Panc1 (cell line): ENCODE results near the gene CCDC154. TPM values are rescaled to one million over a fixed set of nuclear protein-coding genes. Genes with fewer than 3 reads are reported as not detected.

Experiments
- ATAC-seq: fragments of 200-7000 bp; cut with Tn5 transposase; 2 replicates; pipeline ENCODE4 v1.9.1; 2020; ENCODE audit warnings: mild to moderate bottlenecking, moderate library complexity
- BruUV-seq: library from RNA; stranded (reverse); fragments of 400-500 nt; replicated peaks from 2 replicates; lab custom pipeline; 2021; lab: Mats Ljungman, UMichigan
- CTCF ChIA-PET: fragments of 300-600 bp; sonication (Branson Sonifier 250); formaldehyde crosslinking; loops from one replicate; lab custom pipeline; 2022; ENCODE audit warnings: antibody characterized with exemption; lab: Charles Lee
- POLR2A ChIA-PET: fragments of 300-600 bp; sonication (Branson Sonifier 250); formaldehyde crosslinking; loops from one replicate; lab custom pipeline; 2022; ENCODE audit warnings: antibody characterized with exemption; lab: Charles Lee
- DNase-seq: peaks from one replicate; pipeline ENCODE4 v3.0.0-alpha.2; 2010; ENCODE audit warnings: low read depth, low spot score
- H3K27ac ChIP-seq: 2 replicates; pipeline ENCODE4 v1.5.1; 2011; ENCODE audit warnings: mild to moderate bottlenecking, low read length, inconsistent platforms
- H3K27me3 ChIP-seq: fragments of 200-500 bp; sonication (Bioruptor generic); 2 replicates; pipeline ENCODE4 v1.6.0; 2014; ENCODE audit warnings: low read length, inconsistent platforms; ENCODE audit not compliant: control insufficient read depth, insufficient read depth
- H3K36me3 ChIP-seq: fragments of 200-500 bp; sonication (Bioruptor generic); 2 replicates; pipeline ENCODE4 v1.5.1; 2014; ENCODE audit warnings: inconsistent platforms, mild to moderate bottlenecking, low read length, moderate library complexity; ENCODE audit not compliant: control insufficient read depth, insufficient read depth
- H3K4me1 ChIP-seq: 2 replicates; pipeline ENCODE4 v1.5.1; 2011; ENCODE audit warnings: inconsistent platforms, mild to moderate bottlenecking, low read length, moderate library complexity; ENCODE audit not compliant: control insufficient read depth, insufficient read depth
- H3K4me3 ChIP-seq, 2 experiments: 2 replicates each; pipeline ENCODE4 v1.5.1; 2011 to 2012; ENCODE audit warnings: low read depth in 2 of 2, low read length in 2 of 2, mild to moderate bottlenecking in 2 of 2, inconsistent platforms in 1 of 2, moderate library complexity in 1 of 2
- H3K9me3 ChIP-seq: fragments of 200-500 bp; sonication (Bioruptor generic); 2 replicates; pipeline ENCODE4 v1.5.1; 2014; ENCODE audit warnings: low read depth, mild to moderate bottlenecking, inconsistent platforms, low read length, moderate library complexity; ENCODE audit not compliant: control insufficient read depth, insufficient read depth
- CTCF ChIP-seq: fragments of 450-650 bp; IDR thresholded peaks from 2 replicates; pipeline ENCODE4 v1.5.1; 2017; ENCODE audit warnings: mild to moderate bottlenecking
- POLR2AphosphoS5 ChIP-seq: IDR thresholded peaks from 2 replicates; pipeline ENCODE4 v1.6.1; 2012; ENCODE audit warnings: mild to moderate bottlenecking, low read depth, low read length, moderate library complexity
- REST ChIP-seq, 2 experiments: IDR thresholded peaks; 2 replicates each; pipeline ENCODE4 v1.6.1; 2011 to 2012; ENCODE audit warnings: low read depth in 2 of 2, control low read depth in 1 of 2, low read length in 1 of 2, mild to moderate bottlenecking in 1 of 2, moderate library complexity in 1 of 2; ENCODE audit not compliant: insufficient read depth in 1 of 2
- SIN3A ChIP-seq: IDR thresholded peaks from 2 replicates; pipeline ENCODE4 v1.6.1; 2012; ENCODE audit warnings: low read depth, mild to moderate bottlenecking, low read length, moderate library complexity, borderline replicate concordance; ENCODE audit not compliant: insufficient read depth
- TCF7L2 ChIP-seq: IDR thresholded peaks from 2 replicates; pipeline ENCODE4 v1.6.1; 2011; ENCODE audit warnings: mild to moderate bottlenecking, low read depth, low read length, inconsistent platforms
- in situ Hi-C: cut with HindIII; loops from 2 replicates; pipeline ENCODE4 v1.10.0; 2016; ENCODE audit warnings: low sequenced_read_pairs, low pct_unique_long_range_greater_than_20kb
- intact Hi-C: fragments of 100-400 bp; cut with micrococcal nuclease; formaldehyde crosslinking; loops from one replicate; pipeline ENCODE4 v1.10.0; 2022; ENCODE audit not compliant: unreplicated experiment
- total RNA-seq: library from RNA; stranded (reverse); gene quantifications from one replicate; pipeline ENCODE4 v1.2.1, GENCODE V29; 2021; ENCODE audit not compliant: unreplicated experiment

CCDC154 gene
- total RNA-seq, 1 experiment from 2014 or later: 2.0 TPM

GRCh38 chr16:1456951-1457350, 12.6 kb upstream of the CCDC154 start:
- ChIA-PET POLR2A (interaction anchor here (0.6 kb wide), 1 partner anchor 25 kb away, joined by 4 read pairs; no protein-coding TSS in a partner anchor), CTCF (no interaction called here)
- Histone ChIP-seq H3K4me1 (no peaks in the 10 kb centered on the region), H3K27me3 (no peaks in the 10 kb centered on the region), H3K4me3 (no peak overlapping the region), H3K9me3 (no peaks in the 10 kb centered on the region), H3K27ac (no peak overlapping the region), H3K36me3 (no peaks in the 10 kb centered on the region; the same call in 1 of the 2 replicates)
- DNase-seq (no peak), ATAC-seq (no peak)
- intact Hi-C loops (no loop called here), in situ Hi-C loops (no loop called here)
- TF ChIP-seq CTCF: no peak
- TF ChIP-seq POLR2AphosphoS5: no peak
- no peak for TF ChIP-seq REST (IDR thresholded peaks at IDR 0.05; ENCODE audit: insufficient read depth in 1 of 2, low read depth in 2 of 2, low read length in 1 of 2)
- TF ChIP-seq TCF7L2: no peak
- TF ChIP-seq SIN3A: no peak
- no TSS peak for BruUV-seq

GRCh38 chr16:1455190-1456171, 11.1 kb upstream of the CCDC154 start:
- no peak overlapping the region for H3K27ac ChIP-seq
- intact Hi-C loops: no loop called here
- DNase-seq (no peak), ATAC-seq (no peak)
- H3K27me3 ChIP-seq: no peaks in the 10 kb centered on the region
- no peak overlapping the region for H3K4me3 ChIP-seq
- TF ChIP-seq SIN3A (no peak), POLR2AphosphoS5 (no peak), CTCF (no peak), REST (IDR thresholded peaks at IDR 0.05; ENCODE audit: insufficient read depth in 1 of 2, low read depth in 2 of 2, low read length in 1 of 2) (no peak), TCF7L2 (no peak)
- ChIA-PET CTCF (no interaction called here), POLR2A (no interaction called here)
- no peaks in the 10 kb centered on the region for H3K9me3 ChIP-seq
- in situ Hi-C loops: no loop called here
- BruUV-seq: no TSS peak
- H3K4me1 ChIP-seq: no peaks in the 10 kb centered on the region
- no peaks in the 10 kb centered on the region; the same call in 1 of the 2 replicates for H3K36me3 ChIP-seq
